Epithelial cell of esophagus (primary cell): Measurements from ENCODE around the gene ENTPD1.
"Not testable (repeated sequence)": the region's sequence is repeated elsewhere in the genome, so short reads cannot be mapped to it uniquely, and the experiment has no call there.

Experiments
- DNase-seq: peaks from one replicate; pipeline ENCODE4 v3.0.0; 2010; ENCODE audit warnings: low read depth
- H3K4me3 ChIP-seq: 2 replicates; pipeline ENCODE4 v1.5.1; 2011; ENCODE audit warnings: mild to moderate bottlenecking, low read length, control low read depth
- TF ChIP-seq, protein P1 (sequence below): IDR thresholded peaks from 2 replicates; pipeline ENCODE4 v1.5.1; 2011; ENCODE audit warnings: low read depth, mild to moderate bottlenecking, low read length, control low read depth, inconsistent platforms; ENCODE audit not compliant: insufficient read depth; ENCODE audit errors: missing control alignments

The ENTPD1 gene

DNA sequence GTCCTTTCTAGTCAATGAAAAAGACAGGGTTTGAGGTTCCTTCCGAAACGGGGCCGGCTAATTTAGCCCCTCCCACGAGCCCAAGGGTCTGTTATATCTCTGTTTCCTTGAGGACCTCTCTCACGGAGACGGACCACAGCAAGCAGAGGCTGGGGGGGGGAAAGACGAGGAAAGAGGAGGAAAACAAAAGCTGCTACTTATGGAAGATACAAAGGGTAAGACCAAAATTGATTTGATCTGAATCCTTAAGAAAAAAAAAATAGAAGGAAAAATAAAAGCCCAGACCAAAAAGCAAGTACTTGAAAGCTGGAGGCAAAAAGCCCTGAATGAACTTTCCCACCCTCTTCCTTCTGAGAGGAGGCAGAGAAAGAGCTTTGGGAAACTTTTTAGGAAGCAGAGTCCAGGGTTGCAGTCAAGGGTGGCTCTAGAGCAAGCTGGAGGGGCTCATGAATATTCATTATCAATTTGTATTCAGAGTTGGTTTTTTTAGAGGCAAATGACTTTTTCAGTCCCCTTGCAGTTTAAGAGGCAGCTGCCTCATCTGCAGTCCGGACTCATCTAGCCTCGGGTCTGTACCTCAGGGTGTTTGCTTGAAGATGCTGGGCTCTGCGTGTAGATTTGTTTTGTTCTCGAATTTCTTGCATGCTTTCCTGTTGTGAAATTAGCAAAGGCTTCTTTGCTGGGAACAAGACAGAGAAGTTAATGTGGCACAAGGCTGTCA lies at the start of gene ENTPD1:
Gene ENTPD1 (plus strand): TSS at position 123 of the 721 bp plus-strand sequence. CDS start 77 bp downstream, at position 200.
- DNase-seq = no peak
- H3K4me3 ChIP-seq = no peak within 1 kb of the TSS
- TF ChIP-seq, protein P1, sequence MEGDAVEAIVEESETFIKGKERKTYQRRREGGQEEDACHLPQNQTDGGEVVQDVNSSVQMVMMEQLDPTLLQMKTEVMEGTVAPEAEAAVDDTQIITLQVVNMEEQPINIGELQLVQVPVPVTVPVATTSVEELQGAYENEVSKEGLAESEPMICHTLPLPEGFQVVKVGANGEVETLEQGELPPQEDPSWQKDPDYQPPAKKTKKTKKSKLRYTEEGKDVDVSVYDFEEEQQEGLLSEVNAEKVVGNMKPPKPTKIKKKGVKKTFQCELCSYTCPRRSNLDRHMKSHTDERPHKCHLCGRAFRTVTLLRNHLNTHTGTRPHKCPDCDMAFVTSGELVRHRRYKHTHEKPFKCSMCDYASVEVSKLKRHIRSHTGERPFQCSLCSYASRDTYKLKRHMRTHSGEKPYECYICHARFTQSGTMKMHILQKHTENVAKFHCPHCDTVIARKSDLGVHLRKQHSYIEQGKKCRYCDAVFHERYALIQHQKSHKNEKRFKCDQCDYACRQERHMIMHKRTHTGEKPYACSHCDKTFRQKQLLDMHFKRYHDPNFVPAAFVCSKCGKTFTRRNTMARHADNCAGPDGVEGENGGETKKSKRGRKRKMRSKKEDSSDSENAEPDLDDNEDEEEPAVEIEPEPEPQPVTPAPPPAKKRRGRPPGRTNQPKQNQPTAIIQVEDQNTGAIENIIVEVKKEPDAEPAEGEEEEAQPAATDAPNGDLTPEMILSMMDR = no peak

DNA sequence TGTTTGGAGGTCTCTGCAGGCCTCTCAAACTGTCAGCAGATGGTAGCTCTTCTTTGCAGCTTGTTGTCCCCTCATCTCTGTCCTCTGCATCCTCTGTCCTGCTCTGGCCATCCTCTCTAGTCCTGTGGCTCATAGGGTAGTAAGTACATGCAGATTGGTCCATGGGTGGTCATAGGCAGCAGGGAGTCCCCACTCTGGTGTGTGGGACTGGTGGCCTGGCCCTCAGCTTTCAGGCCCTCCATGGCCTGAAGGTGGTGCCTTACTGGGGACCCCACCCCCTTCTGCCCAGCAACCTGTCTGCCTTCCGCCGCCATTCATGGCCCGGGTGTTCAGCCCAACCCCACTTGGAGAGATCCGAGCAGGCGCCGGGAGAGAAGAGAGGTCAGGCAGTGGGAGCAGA lies 49.4 kb upstream of the ENTPD1 start:
- H3K4me3 ChIP-seq = no peak overlapping the region
- DNase-seq = no peak
- TF ChIP-seq, protein P1 = no peak

GRCh38 chr10:95706990-95707389 lies 49.0 kb upstream of the ENTPD1 start:
- TF ChIP-seq, protein P1 = no peak
- DNase-seq = no peak
- no peak overlapping the region for H3K4me3 ChIP-seq

DNA sequence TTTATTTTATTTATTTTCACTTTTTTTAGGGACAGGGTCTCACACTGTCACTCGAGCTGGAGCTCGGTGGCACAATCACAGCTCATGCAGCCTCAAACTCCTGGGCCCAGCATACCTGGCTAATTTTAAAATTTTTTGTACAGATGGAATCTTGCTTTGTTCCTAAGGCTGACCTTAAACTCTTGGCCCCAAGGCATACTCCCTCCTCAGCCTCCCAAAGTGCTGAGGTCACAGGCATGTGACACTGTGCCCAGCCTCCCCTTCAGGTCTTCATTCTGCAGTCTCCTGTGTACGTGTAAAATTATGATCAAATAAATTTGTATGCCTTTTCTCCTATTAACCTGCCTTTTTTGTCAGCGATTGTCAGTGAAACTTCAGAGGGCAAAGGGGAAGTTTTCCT lies 44.5 kb upstream of the ENTPD1 start:
- no peak overlapping the region for H3K4me3 ChIP-seq
- TF ChIP-seq, protein P1 = no peak
- no peak for DNase-seq

DNA sequence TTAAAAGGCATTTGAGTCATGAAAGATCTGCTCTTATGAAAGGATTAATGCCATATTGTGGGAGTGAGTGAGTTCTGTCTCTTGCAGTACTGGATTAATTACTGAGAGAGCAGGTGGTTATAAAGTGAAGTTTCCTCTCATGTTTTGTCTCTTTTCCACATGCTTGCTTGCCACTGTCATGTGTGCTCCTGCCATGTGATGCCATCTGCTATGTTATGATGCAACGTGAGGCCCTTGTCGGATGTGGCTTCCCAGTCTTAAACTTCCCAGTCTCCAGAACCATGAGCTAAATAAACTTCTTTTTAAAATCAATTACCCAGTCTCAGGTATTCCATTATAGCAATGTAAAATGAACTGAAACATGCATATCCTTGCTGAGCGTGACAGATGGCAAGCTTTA lies 39.5 kb upstream of the ENTPD1 start:
- no peak for DNase-seq
- H3K4me3 ChIP-seq = no peak overlapping the region
- TF ChIP-seq, protein P1 = no peak

- TF ChIP-seq, protein P1 = no peak
- DNase-seq = no peak
- no peak overlapping the region for H3K4me3 ChIP-seq
These were observed 39.1 kb upstream of the ENTPD1 start for GRCh38 chr10:95716866-95717265.

GRCh38 chr10:95720745-95721144 lies 35.2 kb upstream of the ENTPD1 start:
- not testable (repeated sequence) for H3K4me3 ChIP-seq
- DNase-seq = peak; percentile 71

DNA sequence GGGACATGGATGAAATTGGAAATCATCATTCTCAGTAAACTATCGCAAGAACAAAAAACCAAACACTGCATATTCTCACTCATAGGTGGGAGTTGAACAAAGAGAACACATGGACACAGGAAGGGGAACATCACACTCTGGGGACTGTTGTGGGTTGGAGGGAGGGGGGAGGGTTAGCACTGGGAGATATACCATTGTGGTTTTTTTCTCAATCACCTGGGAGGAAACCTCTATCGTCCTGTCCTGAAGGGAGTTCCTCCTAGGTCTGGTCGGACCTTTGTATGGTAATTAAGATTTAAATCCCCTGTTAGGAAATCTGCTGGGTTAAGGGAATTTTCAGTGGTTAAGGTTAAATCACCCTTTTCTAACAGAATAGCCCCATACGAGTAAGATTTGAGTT lies 33.5 kb upstream of the ENTPD1 start:
- not testable (repeated sequence) for DNase-seq, H3K4me3 ChIP-seq
